Nucleus accumbens (tissue), 56 donors: Measurements from ENCODE around the gene SYT8.
A peak's percentile ranks its signal among the peaks of the same experiment; 100 is the strongest.

ENCODE experiments used
- DNase-seq, 56 donors: peaks; one replicate each; lab custom pipeline; 2025; lab: John Stamatoyannopoulos, UW

Gene SYT8

DNA sequence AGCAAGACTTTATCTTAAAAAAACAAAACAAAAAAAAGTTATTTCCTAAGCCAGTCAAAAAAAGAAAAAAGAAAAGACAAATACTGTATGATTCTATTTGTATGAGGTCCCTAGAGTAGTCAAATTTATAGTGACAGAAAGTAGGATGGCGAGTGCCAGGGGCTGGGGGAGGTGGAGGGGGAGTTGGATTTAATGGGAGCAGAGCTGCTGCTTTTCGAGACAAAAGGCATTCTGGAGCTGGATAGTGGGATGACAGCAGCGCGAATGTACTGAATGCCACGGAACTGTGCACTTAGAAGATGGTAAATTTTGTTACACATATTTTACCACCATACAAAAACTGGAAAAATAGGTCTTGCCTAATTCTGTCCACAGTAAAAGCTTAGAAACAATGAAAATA, 17.8 kb upstream of the SYT8 start:
- peak in 3 of 56 donors; percentile 14 to 24 (median 15) for DNase-seq

DNA sequence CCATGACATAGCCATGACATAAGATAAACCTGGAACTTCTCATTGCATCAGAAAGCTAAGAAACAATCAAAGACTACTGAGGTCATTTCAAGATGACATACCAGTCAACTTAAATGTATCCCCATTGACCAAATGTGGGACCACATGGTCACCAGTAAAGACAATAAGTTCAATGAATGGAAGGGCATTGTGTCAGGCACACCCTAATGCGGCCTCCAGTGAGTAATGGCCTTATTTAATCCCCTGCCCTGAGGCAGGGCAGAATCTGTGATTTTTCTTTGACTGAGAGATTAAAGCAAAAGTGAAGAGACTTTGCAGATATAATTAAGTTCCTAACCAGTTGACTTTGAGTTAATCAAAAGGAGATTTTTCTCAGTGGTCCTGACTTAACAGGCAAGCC, 17.3 kb upstream of the SYT8 start:
- no peak for DNase-seq

DNA sequence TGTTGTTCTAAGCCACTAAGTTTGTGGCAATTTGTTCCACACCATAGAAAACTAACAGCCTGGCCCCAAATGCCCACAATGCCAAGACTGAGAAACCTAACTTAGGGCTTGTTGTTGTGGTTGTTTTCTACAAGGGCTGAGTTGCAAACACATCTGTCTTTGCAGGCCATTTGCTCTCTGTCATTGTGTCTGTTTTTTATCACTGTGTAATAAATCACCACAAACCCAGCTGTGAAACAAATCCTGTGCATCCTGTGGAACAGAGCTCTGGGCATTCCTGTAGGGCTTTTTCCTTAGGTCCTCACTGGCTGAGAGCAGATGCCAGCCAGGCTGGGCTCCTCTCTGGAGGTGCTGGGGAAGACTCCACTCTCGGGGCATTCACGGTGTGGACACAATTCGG, 15.7 kb upstream of the SYT8 start:
- DNase-seq = no peak

- no peak for DNase-seq
These were observed 14.1 kb upstream of the SYT8 start for GRCh38 chr11:1820463-1821325.

DNA sequence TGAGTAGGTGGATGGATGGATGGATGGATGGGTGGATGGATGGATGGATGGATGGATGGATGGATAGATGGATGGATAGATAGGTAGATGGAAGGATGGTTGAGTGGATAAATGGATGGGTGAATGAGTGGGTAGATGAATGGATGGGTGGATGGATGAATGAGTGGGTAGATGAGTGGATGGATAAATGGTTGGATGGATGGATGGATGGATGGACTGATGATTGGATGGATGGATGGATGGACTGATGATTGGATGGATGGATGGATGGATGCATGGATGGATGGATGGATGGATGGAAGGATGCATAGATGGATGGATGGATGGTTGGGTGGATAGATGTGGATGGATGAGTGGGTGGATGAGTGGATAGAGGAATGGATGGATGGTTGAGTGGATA, 13.2 kb upstream of the SYT8 start:
- no peak for DNase-seq

DNA sequence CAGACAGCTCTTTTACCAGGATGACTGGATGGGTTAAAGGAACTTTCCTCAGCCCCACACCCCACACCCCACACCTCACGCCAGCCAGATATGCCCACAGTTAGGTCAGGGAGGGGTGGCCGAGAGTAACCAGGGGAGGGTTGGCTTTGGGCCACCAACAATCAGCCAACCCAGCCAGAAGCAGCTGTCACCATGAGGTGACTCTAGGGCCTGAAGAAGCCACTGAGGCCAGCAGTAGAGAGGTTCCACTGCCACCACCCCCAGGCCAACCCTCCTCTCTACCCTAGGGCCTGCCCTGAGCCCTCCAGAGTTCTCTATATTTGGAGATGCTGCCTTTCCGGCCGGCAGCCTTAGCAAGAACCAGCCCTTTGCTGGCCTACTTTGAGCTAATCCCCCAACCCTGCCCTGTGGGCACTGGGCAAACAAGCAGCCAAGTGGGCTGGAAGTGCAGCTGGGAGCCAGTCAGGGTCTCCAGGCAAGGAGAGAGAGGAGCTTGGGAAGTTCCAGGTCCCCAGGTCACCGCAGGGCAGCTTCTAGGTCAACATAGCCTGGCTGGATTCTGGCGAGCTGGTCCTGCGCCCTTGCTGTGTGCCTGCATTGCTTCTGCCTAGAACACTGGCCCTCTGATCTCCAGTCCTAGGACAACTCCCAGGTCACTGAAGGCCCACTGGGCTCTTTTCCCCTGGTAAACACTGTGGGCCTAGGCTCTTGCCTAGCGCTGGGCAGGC, 12.0 kb upstream of the SYT8 start:
- no peak for DNase-seq

DNA sequence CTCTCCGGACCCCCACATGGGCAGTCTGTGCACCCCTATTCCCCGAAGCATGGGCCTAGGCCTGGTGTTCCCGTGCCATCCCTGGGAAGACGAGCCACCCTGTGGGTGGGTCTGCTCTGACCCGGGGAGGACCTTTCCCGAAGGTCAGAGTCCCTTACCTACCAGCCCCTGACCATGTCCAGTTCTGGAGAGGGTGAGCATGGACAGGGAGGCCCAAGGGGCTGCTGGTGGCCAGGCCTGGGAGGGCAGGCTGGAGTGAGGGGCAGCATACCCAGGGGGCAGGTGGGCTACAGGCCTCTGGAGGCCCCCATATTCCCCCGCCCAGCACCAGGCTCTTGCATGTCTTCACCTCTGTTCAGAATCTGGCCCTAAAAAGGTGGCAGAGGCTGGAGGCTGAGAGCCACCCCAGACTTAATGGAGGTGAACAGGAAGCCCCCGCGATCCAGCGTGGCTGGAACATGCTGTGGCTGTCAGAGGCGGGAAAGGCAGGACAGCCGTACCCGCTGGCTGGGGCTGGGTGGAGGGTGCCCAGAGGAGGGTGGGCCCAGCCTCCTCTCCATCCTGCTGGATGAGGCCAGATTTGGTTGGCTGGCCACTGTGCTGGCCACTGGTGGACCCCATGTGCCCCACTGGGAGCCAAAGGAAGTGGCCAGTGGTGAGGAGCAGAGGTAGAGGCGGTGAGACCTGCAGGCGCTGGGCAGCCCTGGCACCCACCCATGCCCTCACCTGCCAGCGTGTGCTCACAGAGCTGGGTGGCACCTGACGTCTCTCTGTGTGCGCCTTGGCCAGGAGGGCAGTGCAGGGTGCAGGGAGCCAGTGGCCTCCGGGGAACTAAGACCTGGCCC, 11.2 kb upstream of the SYT8 start:
- DNase-seq = no peak

GRCh38 chr11:1824221-1825038, 10.4 kb upstream of the SYT8 start:
- no peak for DNase-seq

DNA sequence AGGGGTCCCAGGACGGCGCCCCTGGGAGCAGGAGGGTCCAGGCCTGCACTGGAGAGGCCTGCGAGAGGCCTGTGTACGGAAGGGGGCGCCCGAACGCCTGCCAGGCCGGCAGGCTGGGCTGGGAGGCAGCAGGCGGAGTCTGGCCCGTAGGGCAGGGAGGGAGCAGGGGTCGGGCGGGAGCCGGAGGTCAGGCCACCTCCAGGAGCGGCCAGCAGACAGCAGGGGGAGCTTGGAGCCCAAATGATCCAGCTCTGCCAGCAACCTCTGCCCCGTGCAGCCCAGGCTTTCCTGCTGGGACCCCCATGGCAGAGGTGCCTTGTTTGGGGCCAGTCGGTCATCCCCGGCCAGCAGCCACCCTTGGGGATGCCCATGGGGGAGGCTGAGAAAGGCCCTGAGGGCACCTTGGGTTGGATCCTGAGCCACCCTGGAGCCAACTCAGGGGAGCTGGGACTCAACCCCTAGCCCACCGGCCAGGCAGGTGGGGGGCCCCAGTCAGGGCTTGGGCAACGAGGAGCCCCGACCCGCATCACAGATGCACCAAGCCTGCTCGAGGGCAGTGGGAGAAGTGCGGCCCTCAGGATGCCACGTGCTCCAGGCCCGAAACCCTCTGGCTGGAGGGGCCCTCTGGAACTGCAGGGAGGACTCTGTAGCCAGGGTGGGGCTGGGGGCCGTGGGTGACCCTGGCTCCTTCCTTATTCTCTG, 9.6 kb upstream of the SYT8 start:
- DNase-seq = no peak

DNA sequence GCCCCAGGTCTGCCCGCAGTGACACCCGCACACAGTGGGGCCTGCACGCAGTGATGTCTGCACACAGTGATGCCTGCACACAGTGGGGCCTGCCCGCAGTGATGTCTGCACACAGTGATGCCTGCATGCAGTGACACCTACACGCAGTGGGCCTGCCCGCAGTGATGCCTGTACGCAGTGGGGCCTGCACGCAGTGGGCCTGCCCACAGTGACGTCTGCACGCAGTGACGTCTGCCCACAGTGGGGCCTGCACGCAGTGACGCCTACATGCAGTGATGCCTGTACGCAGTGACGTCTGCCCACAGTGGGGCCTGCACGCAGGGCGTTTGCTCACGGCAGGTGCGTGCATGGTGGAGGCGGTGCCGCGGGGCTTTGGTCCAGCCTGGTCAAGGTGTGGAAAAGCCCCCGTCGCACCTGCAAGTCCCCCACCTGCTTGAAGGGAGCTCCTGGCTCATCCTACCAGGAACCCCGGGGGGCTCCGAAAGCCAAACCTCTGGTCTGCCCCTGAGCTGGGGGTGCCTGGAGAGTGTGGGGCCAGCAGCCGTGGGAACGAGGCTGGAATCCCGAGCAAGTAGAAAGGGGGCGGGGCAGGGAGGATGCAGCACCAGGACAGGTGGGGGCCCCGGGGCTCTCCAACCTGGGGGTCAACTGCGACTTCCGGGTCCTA, 8.9 kb upstream of the SYT8 start:
- no peak for DNase-seq

GRCh38 chr11:1826552-1827094, 8.2 kb upstream of the SYT8 start:
- no peak for DNase-seq

- peak in 34 of 56 donors; percentile 9 to 74 (median 43) for DNase-seq
These were observed 7.5 kb upstream of the SYT8 start for GRCh38 chr11:1827095-1827813.

GRCh38 chr11:1827931-1828330, 6.9 kb upstream of the SYT8 start:
- DNase-seq = no peak

GRCh38 chr11:1828542-1828941, 6.2 kb upstream of the SYT8 start:
- DNase-seq = no peak

GRCh38 chr11:1829039-1829820, 5.6 kb upstream of the SYT8 start:
- no peak for DNase-seq

GRCh38 chr11:1830004-1830321, 4.8 kb upstream of the SYT8 start:
- no peak for DNase-seq
